GM21825 (cell line): ENCODE data around the gene TEX52.

Experiments
- ATAC-seq: cut with Tn5 transposase; IDR thresholded peaks from one replicate; pipeline ENCODE4 v1.9.1; 2021; ENCODE audit warnings: mild to moderate bottlenecking, moderate library complexity; ENCODE audit not compliant: unreplicated experiment

TEX52 gene

DNA sequence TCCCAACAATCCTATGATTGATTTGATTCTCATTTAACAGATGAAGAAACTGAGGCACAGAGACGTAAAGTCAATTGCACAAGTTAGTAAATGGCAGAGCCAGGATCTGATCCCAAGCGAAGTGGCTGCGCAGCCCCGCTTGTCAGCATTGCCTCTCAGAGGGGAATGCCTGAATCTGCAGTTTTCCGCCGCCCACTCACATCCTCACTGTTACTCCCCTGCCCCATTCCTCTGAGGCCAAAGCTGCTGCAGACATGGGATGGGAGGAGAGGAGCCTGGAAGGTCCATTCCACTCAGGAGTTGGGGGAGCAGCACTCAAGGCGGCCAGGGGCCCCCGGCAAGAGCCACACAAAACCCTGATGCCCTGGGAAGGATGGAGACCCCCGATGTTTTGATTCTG is 23.0 kb downstream of the TEX52 start:
- no peak for ATAC-seq

DNA sequence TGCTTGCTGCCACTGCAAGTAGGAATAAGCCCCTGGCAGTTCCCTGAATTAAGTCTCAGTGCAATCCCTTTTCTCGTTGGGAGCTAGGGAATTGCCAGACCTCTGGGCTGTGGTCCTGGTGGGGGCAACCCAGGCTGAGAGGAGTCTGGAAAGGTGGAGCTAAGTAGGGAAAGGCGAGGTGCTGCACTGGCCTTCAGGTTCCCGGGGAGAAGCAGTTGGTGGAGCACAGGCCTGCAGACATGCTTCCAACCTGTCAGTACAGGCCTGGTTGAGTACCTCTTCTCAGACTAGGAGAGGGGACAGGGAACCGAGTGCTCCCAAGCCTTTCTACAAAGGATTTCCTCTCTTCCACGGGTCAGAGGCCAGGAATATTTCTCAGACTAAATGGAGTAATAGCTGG is 23.5 kb downstream of the TEX52 start:
- ATAC-seq, result no peak

DNA sequence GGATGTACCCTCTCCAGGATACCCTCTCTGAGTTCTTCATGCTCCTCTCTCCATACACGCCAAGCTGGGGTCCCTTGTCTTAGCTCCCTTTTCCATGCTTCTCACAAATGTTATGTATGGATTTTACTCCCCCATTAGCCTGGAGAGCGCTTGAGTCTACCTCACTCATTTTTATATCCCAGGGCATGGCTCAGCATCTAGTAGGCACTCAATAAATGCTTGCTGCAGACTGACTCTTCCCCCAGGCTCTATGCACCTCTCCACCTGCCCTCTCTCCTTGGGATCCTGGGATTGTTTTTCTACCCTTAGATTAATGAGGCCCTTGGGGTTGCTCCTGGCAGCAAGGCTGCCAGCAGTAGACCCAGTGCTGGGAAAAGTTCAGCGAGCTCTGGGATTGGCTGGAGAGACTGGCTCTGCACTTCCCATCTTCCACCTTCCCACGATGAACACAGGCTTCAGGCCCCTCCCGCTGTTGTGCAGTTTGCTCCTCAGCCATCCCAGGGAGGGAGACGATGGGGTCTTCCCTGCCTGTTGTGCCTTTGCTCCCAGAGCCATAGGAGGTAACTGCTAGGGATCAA is 24.2 kb downstream of the TEX52 start:
- ATAC-seq, result no peak

DNA sequence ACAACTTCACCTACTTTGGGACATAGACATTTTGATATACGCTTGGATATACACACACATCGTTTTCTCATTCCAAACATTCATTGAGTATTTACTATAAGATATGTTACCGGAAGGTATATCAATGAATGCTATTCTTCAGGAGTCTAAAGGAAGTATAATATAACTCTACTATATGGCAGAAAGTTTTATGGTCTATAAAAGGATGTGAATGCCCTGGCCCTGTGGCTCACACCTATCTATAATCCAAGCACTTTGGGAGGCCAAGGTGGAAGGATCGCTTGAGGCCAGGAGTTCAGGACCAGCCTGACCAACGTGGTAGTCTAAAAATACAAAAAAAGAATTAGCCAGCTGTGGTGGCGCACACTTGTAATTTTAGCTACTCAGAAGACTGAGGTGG is 27.6 kb downstream of the TEX52 start:
- ATAC-seq, result no peak

DNA sequence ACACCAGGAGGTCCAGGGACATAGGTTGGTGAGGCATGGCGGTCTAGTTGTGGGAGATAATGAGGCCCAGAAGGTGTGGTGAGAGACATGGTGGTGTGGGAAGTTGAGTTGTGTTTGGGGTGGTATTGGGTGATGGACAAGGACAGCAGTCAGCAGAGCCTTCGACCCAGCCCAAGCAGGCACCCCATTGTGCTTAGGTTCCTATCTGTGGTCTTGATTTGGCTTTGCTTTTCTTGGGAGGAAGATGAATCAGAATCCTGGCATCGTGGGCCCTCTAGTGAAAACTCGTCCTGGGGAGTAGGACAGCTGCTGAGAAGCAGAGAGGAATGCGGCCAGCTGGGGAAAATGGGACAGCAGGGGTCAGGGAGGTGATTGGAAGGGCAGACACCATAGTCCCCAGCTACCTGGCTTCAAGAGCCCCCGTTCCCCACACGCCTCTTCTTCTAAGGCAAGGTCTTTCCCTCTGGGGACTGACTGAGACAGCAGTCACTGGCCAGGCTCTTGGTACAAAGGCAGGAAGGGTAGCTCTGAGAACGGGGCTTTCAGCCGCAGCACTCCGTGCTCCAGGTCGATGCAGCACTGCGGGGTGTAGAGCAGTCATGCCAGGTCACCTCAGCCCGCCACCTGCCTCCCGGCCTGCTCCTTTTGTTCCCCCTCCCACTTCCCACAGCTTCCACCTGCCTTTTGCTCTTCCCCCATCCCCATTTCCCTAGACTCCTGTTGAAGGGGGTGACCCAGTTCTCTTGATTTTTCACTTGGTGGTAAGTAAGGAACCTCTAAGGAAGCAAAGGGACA is 29.9 kb downstream of the TEX52 start:
- ATAC-seq, result no peak

DNA sequence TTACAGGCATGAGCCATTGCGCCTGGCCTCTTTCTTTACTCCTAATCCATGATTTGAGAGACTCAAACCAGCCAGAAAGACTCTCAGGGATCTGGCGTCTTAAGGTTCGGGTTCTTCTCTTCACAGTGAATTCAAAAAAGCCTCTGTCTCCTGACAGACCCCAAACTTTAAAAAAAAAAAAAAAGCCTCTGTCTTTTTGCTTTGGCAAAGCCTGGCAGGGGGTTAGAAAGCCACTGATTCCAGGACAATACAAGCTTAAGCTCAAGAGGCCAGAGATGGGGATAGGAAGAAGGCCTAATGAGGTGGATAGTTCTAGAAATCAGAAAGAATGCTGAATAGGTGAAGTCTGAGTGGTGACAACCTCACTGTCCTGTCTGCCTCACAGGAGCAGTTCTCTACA is 30.8 kb downstream of the TEX52 start:
- no peak for ATAC-seq

DNA sequence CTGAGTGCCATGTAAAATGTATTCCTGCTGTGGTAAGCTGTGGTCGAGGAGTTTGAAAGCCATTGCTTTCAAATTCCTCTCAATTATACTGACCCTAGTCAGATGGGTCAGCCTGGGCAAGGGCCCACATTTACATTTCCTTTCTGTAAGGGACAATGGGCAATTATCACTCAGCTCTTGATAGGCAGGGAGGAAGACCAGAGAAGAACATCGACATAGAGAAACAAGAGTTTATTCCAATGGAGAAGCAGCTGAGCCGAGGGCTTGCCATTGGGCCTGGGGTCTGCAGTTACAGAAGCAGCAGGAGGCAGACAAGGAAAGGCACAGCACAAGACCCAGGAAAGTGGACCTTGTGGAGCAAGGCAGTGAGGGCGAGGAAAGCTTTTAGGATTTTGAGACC is 31.7 kb downstream of the TEX52 start:
- ATAC-seq, result no peak

DNA sequence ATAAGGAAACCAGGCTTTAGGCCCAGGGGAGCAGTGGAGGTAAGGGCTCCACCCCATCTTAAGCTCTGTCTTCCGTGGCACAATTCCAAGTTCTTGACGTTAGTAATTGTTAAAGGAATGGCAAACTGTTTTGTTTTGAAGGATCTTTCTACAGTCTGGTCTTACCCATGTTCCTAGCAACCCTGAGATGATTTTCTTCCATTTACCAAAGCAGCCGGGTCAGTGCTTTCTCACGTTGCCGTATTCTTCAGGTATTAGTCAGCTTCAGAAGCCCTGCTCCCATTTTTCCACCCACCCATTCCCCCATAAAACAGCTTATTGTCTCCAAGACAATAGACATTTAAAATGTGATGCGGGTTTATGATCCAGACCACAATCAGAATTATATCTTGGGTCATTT is 32.3 kb downstream of the TEX52 start:
- ATAC-seq, result no peak

DNA sequence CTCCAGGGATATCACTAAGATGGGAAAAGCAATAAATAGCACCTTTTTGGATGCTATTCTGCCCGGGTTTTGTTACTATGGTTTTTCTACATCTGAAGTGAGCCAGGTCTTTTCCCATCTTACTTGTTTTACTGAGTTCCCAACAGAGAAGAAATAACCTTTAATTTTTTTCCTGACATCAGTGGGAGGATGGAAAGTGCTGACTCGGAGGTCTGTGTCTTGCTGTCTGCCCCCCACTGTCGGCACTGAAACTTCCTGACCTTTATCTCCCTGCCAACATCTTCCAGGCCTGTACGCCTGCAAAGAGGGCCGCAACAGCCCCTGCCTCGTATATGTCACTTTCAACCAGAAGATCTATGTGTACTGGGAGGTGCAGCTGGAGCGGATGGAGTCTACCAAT is 33.4 kb downstream of the TEX52 start:
- no peak for ATAC-seq

DNA sequence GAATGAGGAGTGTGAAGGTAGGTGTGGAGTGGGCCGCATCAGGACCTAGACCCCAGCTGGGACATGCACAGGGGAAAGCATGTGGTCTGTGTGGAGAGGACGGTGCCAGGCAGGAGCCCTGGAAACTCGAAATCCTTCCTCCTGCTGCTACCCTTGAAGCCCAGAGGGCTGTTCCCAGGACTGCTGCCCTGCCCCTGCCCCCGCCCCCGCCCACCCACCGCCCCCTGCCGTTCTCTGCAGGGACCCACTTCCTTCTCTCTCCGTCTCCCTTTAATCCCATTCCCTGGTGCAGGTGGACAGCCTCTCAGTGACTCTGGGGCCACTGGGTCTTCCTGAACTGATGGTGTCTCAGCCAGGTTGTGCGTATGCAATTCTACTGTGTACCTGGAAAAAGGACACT is 36.4 kb downstream of the TEX52 start:
- ATAC-seq, result no peak

DNA sequence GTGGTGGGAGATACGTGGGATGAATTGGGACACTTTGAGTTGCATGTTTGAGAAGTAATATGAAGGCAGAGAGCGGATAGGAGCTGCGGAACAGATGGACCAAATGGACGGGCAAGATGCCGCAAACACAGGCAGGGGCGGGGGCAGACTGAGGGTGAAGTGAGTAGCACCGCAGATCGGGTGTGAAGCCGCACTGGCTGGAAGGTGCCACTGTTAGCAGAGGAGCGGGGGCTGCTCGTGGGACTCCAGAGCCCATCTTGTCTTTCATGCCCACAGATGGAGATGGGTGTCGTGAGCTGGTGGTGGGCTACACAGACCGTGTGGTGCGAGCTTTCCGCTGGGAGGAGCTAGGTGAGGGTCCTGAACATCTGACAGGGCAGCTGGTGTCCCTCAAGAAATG is 37.0 kb downstream of the TEX52 start:
- ATAC-seq, result no peak

DNA sequence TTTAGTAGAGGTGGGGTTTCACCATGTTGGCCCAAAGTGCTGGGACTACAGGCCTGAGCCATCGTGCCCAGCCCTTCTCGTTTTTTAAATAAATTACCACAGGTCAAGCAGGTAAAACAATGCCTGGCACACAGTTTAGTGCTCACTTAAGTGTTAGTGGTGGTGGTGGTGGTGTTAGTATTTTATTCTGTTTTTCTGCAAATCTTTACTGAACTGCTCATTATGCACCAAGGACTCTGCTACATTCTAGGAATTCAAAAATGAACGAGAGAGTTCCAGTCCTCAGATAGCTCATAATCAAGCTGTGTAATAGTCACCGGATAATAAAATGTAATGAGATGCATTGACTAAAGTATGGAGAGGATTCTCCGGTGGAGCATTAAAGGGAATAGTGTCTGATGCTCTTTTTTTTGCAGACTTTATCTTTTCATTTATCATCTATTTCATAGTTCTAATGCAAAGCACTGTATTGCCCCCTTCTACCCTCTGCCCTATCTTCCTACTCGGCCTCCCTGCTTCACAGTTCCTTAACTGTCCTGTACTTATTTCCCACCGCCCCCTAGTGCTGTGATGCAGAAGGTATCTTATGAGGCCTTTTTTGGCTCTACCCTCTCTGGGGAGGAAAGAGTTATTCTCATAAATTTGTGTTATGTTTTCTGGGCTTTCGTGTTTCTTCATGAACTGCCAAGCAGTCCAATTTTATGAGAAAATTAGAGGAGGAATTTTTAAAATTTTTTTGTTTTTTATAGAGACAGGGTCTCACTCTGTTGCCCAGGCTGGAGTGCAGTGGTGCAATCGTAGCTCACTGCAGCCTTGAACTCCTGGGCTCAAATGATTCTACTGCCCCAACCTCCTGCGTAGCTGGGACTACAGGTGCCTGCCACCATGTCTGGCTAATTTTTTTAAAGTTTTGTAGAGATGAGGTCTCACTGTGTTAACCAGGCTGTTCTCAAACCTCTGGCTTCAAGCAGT is 43.3 kb downstream of the TEX52 start:
- ATAC-seq, result peak; percentile 36

DNA sequence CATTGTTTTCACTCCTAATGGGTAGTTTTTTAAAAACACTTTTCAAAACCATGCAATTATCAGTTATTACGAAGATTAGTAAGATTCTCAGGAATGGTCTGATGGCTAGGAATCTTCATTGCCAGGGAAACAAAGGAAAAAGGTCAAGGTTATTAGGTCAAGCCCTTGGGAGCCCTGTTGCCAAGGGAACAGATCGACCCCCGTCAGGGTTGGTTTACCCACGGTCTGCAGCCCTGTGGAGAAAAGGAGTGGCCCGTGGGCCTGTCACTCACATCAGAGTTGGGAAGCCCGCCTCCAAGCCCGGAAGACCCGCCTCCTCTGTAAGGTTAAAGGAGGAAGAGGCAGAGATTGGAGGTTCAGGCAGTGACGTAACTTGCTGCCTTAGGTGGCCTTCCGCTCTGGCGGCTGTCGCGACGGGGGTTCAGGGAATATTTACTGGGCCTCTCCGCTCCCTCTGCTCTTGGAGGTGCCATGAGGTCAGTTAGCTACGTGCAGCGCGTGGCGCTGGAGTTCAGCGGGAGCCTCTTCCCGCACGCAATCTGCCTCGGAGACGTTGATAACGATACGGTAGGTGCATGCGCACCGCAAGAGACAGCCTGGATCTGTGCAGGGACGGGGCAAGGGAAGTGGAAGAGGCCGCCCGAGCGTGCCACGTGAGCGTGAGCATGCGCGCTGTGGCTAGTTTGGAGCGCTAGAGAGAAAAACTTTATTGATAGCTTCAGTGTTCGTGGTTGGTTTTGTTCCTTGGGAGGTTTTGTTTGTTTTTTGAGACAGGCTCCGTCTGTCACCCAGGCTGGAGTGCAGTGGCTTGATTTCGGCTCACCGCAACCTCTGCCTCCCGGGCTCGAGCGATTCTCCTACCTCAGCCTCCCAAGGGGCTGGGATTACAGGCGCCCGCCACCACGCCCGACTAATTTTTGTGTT is 44.3 kb downstream of the TEX52 start, which contains the start of gene ITFG2:
TSS of gene ITFG2 (plus strand) at position 379 of the 924 bp plus-strand sequence. CDS start at position 472, 93 bp downstream.
- ATAC-seq, result peak; percentile 96

DNA sequence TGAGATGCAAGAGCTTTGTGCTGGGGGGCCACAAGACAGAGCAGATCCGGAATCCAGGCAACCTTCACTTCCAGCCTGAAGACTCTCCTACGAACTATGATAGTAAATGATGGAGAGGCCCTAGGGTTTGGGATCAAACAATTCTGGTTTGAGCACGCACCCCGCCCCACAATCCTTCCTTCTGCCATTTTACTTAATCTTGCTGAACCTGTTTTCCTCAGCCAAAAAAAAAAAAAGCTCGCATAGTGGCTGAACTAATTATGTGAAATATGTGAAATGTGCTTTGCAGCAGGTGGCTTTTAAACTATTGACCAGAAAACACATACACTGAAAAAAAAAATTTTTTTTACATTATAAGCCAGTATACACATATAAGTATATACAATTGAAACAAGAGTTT is 45.0 kb downstream of the TEX52 start:
- ATAC-seq, result no peak

DNA sequence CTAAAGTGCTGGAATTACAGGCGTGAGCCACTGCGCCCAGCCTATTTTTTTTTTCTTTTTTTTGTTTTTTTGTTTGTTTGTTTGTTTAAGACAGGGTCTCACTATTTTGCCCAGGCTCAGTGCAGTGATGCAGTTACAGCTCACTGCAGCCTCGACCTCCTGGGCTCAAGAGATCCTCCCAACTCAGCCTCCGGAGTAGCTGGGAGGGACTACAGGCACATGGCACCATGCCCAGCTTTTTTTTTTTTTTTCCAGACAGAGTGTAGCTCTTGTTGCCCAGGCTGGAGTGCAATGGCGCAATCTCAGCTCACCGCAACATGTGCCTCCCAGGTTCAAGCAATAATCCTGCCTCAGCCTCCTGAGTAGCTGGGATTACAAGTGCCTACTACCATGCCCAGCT is 50.1 kb downstream of the TEX52 start:
- no peak for ATAC-seq

DNA sequence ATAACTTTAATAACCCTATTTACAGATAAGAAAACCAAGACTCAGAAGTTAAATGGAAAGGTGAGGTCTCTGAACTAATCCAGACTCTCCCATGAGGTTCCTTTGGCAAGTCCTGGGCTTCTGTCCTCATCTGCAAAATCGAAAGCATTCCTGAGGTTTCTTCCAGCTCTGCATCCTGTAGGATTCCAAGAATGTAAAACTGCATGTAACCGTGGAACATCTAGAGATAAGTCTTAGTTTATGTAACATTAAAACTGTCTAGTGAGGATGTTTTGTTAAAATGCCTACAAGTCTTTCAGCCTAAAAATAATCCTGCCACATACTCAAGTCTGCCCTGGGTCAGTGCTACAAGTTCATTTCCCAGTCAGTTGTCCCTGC is 51.7 kb downstream of the TEX52 start:
- no peak for ATAC-seq

DNA sequence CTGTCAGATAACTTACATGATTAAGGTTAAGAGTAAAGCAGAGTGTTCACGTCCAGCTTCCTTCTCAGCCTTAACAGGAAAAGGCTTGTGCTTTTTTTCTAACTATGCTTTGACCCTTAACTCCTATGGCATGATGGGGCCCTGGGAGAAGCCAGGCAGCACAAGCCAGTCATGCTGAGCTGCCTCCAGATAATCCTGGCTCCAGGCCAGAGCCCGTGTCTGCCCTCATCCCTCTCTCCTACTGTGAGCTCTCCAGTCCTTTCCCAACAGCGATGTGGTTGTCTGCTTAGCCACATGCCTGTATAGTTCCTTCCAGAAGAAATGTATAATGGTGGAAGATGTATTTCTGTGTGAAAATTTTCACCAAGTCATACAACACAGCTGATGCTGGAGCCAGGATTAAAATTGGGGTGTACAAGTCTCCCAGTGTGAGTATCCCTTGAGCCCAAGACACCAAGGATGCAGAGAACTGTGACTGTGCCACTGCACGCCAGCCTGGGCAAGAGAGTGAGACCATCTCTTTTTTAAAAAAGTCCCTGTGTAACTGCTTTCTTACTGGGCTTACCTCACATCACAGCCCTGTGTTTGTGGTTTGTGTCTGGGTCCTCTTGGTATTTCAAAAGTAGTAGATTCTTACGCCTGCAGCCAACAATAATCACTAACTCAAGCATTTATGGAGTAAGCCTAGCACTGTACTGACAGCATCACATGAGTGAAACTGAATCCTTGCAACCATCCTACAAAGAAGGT is 52.3 kb downstream of the TEX52 start:
- no peak for ATAC-seq

DNA sequence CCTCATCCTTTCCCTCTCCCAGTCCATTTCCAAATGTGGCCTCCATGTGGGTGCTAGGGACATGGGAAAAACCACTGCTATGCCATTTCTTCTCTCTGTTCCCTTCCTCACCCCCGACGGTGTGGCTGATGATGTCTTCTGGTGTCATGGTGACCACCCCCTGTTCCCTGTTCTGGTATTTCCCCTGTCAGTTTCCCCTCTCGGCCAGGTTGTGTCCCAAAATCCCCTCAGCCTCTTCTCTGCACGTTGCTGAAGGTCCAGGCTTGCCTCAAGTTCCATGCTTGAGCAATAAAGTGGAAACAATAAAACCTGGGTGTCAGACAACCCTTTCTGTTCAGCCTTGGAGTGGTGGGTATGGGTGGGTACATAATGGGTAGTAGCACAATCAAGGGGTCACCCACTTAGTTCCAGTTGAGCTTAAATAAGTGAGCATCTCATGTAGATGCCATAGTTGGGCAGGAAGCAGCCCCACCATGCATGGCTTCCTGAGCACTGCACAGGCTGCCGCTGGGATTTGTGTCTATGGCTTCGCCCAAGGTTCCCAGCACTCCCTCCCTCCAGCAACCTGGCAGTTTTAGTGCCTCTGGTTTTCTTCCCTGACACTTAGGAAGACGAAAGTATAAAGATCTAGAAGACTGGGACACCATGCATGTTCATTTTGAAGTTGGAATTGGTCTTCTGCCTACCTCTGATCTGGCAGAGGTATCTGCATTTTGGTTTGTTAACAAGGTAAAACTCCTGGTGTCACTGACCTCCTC is 53.0 kb downstream of the TEX52 start:
- no peak for ATAC-seq
